Loucy (cell line): ENCODE results near the gene PTPRN2.

ENCODE experiments used
- CTCF ChIP-seq: fragments of 200-600 bp; sonication (generic); conservative IDR thresholded peaks from 2 replicates; pipeline ENCODE4 v1.5.1; 2014; ENCODE audit warnings: mild to moderate bottlenecking, antibody characterized with exemption, low read length
- EZH2phosphoT487 ChIP-seq: fragments of 200-600 bp; IDR thresholded peaks from 2 replicates; pipeline ENCODE4 v1.6.1; 2018; ENCODE audit warnings: antibody characterized with exemption, mild to moderate bottlenecking, moderate library complexity, borderline replicate concordance

- TF ChIP-seq CTCF (no peak), EZH2phosphoT487 (no peak)
Measured at GRCh38 chr7:158470336-158470735, 117.3 kb downstream of the PTPRN2 start.
